HepG2 (cell line): ENCODE results near the gene SPATA12. TPM values are rescaled to one million over a fixed set of nuclear protein-coding genes. Genes with fewer than 3 reads are reported as not detected.

Experiments used
- ATAC-seq: fragments of 200-7000 bp; cut with Tn5 transposase; 3 replicates; pipeline ENCODE4 v1.9.1; 2020; ENCODE audit warnings: mild to moderate bottlenecking, moderate library complexity
- BruUV-seq: library from RNA; stranded (reverse); fragments of 400-500 nt; replicated peaks from 2 replicates; lab custom pipeline; 2021; lab: Mats Ljungman, UMichigan
- CTCF ChIA-PET: fragments of 300-600 bp; formaldehyde crosslinking; extraction: SDS; loops from one replicate; lab custom pipeline; 2021; ENCODE audit warnings: low total read pairs, inconsistent platforms, low intra/inter-chr PET ratio; lab: Yijun Ruan, JAX
- POLR2A ChIA-PET: fragments of 350-600 bp; sonication (Branson Sonifier 250); formaldehyde crosslinking; loops from one replicate; lab custom pipeline; 2020; ENCODE audit warnings: antibody characterized with exemption, inconsistent platforms; lab: Yijun Ruan, JAX
- DNase-seq: peaks from one replicate; pipeline ENCODE4 v3.0.0-alpha.2; 2015; ENCODE audit warnings: low spot score
- FAIRE-seq: peaks from 3 replicates; lab custom pipeline; 2011; peaks lifted over from hg19 to GRCh38; lab: Jason Lieb, UNC
- H2AFZ ChIP-seq: one replicate; pipeline ENCODE4 v1.6.1; 2011; ENCODE audit warnings: low read length, inconsistent platforms
- H3K27ac ChIP-seq: fragments of 300-600 bp; 3 replicates; pipeline ENCODE4 v1.8.0; 2011; ENCODE audit warnings: mixed run types, mild to moderate bottlenecking, mixed read lengths, low read length, inconsistent platforms; ENCODE audit not compliant: insufficient read depth; ENCODE audit errors: extremely low read length
- H3K27me3 ChIP-seq, 2 experiments: fragments of 200-600 bp in 1 of 2; 2 replicates in 1 of 2; 3 replicates in 1 of 2; pipeline versions ENCODE4 v1.6.0 to v1.8.0; 2011; ENCODE audit warnings: low read length in 2 of 2, mild to moderate bottlenecking in 2 of 2, moderate library complexity in 2 of 2, inconsistent platforms in 1 of 2; ENCODE audit not compliant: insufficient read depth in 2 of 2, control insufficient read depth in 1 of 2
- H3K36me3 ChIP-seq, 2 experiments: fragments of 200-600 bp in 1 of 2; replicated peaks in 1 of 2; 2 replicates in 1 of 2; 3 replicates in 1 of 2; pipeline versions ENCODE4 v1.5.1 to v1.8.0; 2011; ENCODE audit warnings: low read length in 2 of 2, inconsistent platforms in 1 of 2; ENCODE audit not compliant: insufficient read depth in 2 of 2, control insufficient read depth in 1 of 2
- H3K4me1 ChIP-seq: 2 replicates; pipeline ENCODE4 v1.5.1; 2012; ENCODE audit warnings: low read length, inconsistent platforms; ENCODE audit not compliant: insufficient read depth
- H3K4me2 ChIP-seq: 2 replicates; pipeline ENCODE4 v1.6.0; 2011; ENCODE audit warnings: low read depth, low read length, inconsistent platforms
- H3K4me3 ChIP-seq, 3 experiments: fragments of 200-600 bp in 1 of 3; sonication (generic), shearing (Covaris generic) in 1 of 3; replicated peaks in 1 of 3; 2 replicates each; pipeline ENCODE4 v1.5.1; 2011 to 2016; ENCODE audit warnings: low read length in 3 of 3, inconsistent platforms in 2 of 3, low read depth in 2 of 3, mild to moderate bottlenecking in 2 of 3, control low read depth in 1 of 3, mixed read lengths in 1 of 3; ENCODE audit not compliant: insufficient read depth in 1 of 3
- H3K79me2 ChIP-seq: one replicate; pipeline ENCODE4 v1.6.1; 2011; ENCODE audit warnings: low read length, inconsistent platforms; ENCODE audit not compliant: insufficient read depth
- H3K9ac ChIP-seq: 2 replicates; pipeline ENCODE4 v1.6.0; 2011; ENCODE audit warnings: mild to moderate bottlenecking, low read depth, low read length, inconsistent platforms; ENCODE audit not compliant: insufficient read depth
- H3K9me3 ChIP-seq: 2 replicates; pipeline ENCODE4 v1.5.1; 2012; ENCODE audit warnings: mild to moderate bottlenecking, low read length
- H4K20me1 ChIP-seq: 2 replicates; pipeline ENCODE4 v1.6.0; 2011; ENCODE audit warnings: inconsistent platforms, mild to moderate bottlenecking, low read length, moderate library complexity; ENCODE audit not compliant: insufficient read depth
- FOXO4 ChIP-seq: sonication (generic); formaldehyde crosslinking; conservative IDR thresholded peaks from 2 replicates; pipeline ENCODE4 v1.8.1; 2023; ENCODE audit warnings: missing genetic modification reagents
- NR2F2 ChIP-seq: IDR thresholded peaks from 2 replicates; pipeline ENCODE4 v1.6.1; 2012; ENCODE audit warnings: low read depth, inconsistent platforms, borderline replicate concordance
- PITX1 ChIP-seq: sonication (generic); formaldehyde crosslinking; IDR thresholded peaks from 2 replicates; pipeline ENCODE4 v1.5.1; 2020; ENCODE audit warnings: mild to moderate bottlenecking, missing genetic modification reagents
- RNF219 ChIP-seq: sonication (generic); formaldehyde crosslinking; IDR thresholded peaks from 2 replicates; pipeline ENCODE4 v1.5.0; 2020; ENCODE audit warnings: mild to moderate bottlenecking, missing genetic modification reagents
- THAP7 ChIP-seq: sonication (generic); formaldehyde crosslinking; IDR thresholded peaks from 2 replicates; pipeline ENCODE4 v1.8.1; 2023; ENCODE audit warnings: mild to moderate bottlenecking, missing genetic modification reagents
- ZFP37 ChIP-seq: sonication (generic); formaldehyde crosslinking; IDR thresholded peaks from 2 replicates; pipeline ENCODE4 v1.4.0; 2020; ENCODE audit warnings: missing genetic modification reagents, borderline replicate concordance
- ZNF205 ChIP-seq: IDR thresholded peaks from 2 replicates; pipeline ENCODE4 v1.6.1; 2018; ENCODE audit warnings: missing biosample characterization, missing genetic modification reagents
- ZNF280B ChIP-seq: sonication (generic); formaldehyde crosslinking; IDR thresholded peaks from 2 replicates; pipeline ENCODE4 v1.5.0; 2020; ENCODE audit warnings: missing genetic modification reagents, mild to moderate bottlenecking, borderline replicate concordance
- ZNF460 ChIP-seq: sonication (generic); formaldehyde crosslinking; IDR thresholded peaks from 2 replicates; pipeline ENCODE4 v1.5.1; 2020; ENCODE audit warnings: missing genetic modification reagents, mild to moderate bottlenecking, borderline replicate concordance
- ZNF484 ChIP-seq: sonication (generic); formaldehyde crosslinking; IDR thresholded peaks from 2 replicates; pipeline ENCODE4 v1.5.1; 2020; ENCODE audit warnings: mild to moderate bottlenecking, low read depth, missing genetic modification reagents, borderline replicate concordance
- ZNF841 ChIP-seq: sonication (generic); formaldehyde crosslinking; IDR thresholded peaks from 2 replicates; pipeline ENCODE4 v1.8.1; 2023; ENCODE audit warnings: missing genetic modification reagents, borderline replicate concordance
- WGBS: methylation state at CpG from one replicate; pipeline ENCODE4 v1.1.6; 2017; ENCODE audit warnings: low lambda C conversion rate; 5-methylcytosine and 5-hydroxymethylcytosine counted together
- in situ Hi-C: cut with HindIII; loops from 2 replicates; pipeline ENCODE4 v1.10.0; 2017; ENCODE audit warnings: low pct_unique_long_range_greater_than_20kb; ENCODE audit not compliant: extremely low pct_ligation_motif_present
- intact Hi-C: fragments of 100-400 bp; cut with micrococcal nuclease; formaldehyde crosslinking; loops from one replicate; pipeline ENCODE4 v1.10.0; 2022; ENCODE audit not compliant: unreplicated experiment
- polyA plus RNA-seq, 8 experiments: library from polyadenylated mRNA; depleted of rRNA in 3 of 8; stranded (reverse) in 7 of 8; unstranded in 1 of 8; fragments of >200 nt; fragmentation: Illumina TruSeq in 4 of 8; extraction: Trizol in 4 of 8; gene quantifications; 2 replicates each; pipeline versions ENCODE4 v1.2.1 to v1.2.3, GENCODE V29; 2011 to 2016; ENCODE audit warnings: low read depth in 4 of 8, missing spikeins in 1 of 8, mixed read lengths in 1 of 8; ENCODE audit not compliant: insufficient read depth in 1 of 8
- total RNA-seq, 5 experiments: library from RNA; depleted of rRNA; stranded (reverse); fragments of >200 nt; fragmentation: Illumina TruSeq; extraction: Trizol; gene quantifications; 2 replicates each; pipeline ENCODE4 v1.2.3, GENCODE V29; 2016; ENCODE audit warnings: low read depth in 1 of 5

Gene SPATA12
- total and polyA plus RNA-seq, 2 of the 13 experiments (the other 11 are each of a cell fraction or from before 2014, with no cell fraction given) = 0.09 to 0.25 TPM

GRCh38 chr3:57118254-57118653, 57.8 kb downstream of the SPATA12 start:
- Histone ChIP-seq H4K20me1 (no peaks in the 10 kb centered on the region), H3K9me3 (no peaks in the 10 kb centered on the region), H3K4me3 (no peak overlapping the region), H3K27ac (no peak overlapping the region), H3K4me2 (no peak overlapping the region), H3K27me3 (peaks cover 0 to 20% of the 10 kb centered on the region in 2 experiments; a peak in 3 of 5 replicates), H3K79me2 (no peaks in the 10 kb centered on the region), H2AFZ (no peak overlapping the region), H3K36me3 (no peaks in the 10 kb centered on the region), H3K9ac (no peak overlapping the region), H3K4me1 (no peaks in the 10 kb centered on the region)
- no TSS peak for BruUV-seq
- WGBS = 40% methylated on average over 3 of the region's 3 CpGs
- FAIRE-seq (no peak), DNase-seq (no peak), ATAC-seq (no peak)
- intact Hi-C loops (no loop called here), in situ Hi-C loops (no loop called here)
- TF ChIP-seq THAP7 (CRISPR knock-in tag) = no peak
- no peak for TF ChIP-seq RNF219 (CRISPR knock-in tag)
- ChIA-PET POLR2A (no interaction called here), CTCF (no interaction called here)

- ATAC-seq = no peak
- CTCF ChIA-PET = no interaction called here
- no peak for DNase-seq
- no peaks in the 10 kb centered on the region for H3K79me2 ChIP-seq
- no peak for FAIRE-seq
- H3K9ac ChIP-seq = no peak overlapping the region
- no peaks in the 10 kb centered on the region for H3K9me3 ChIP-seq
- peaks cover 0 to 20% of the 10 kb centered on the region in 2 experiments; a peak in 3 of 5 replicates for H3K27me3 ChIP-seq
- H3K27ac ChIP-seq = no peak overlapping the region
- no peaks in the 10 kb centered on the region for H3K4me1 ChIP-seq
- no peaks in the 10 kb centered on the region for H4K20me1 ChIP-seq
- WGBS = 14% methylated on average over 3 of the region's 3 CpGs
- BruUV-seq = no TSS peak
- H2AFZ ChIP-seq = no peak overlapping the region
- TF ChIP-seq PITX1 (CRISPR knock-in tag) (no peak), ZNF280B (no peak), ZFP37 (no peak), FOXO4 (CRISPR knock-in tag) (no peak), ZNF460 (no peak), ZNF205 (CRISPR knock-in tag) (no peak), NR2F2 (no peak), ZNF841 (CRISPR knock-in tag) (no peak), ZNF484 (CRISPR knock-in tag) (no peak)
- no peak overlapping the region for H3K4me3 ChIP-seq
- no peak overlapping the region for H3K4me2 ChIP-seq
- H3K36me3 ChIP-seq = no peaks in the 10 kb centered on the region
- POLR2A ChIA-PET = no interaction called here
- in situ Hi-C loops (no loop called here), intact Hi-C loops (no loop called here)
These were observed 59.6 kb downstream of the SPATA12 start for GRCh38 chr3:57120040-57120439.
